Measurements from ENCODE around the gene GRK4. TPM values are rescaled to one million over a fixed set of nuclear protein-coding genes. Genes with fewer than 3 reads are reported as not detected.

The GRK4 gene
- total RNA-seq, 1 donor from 2014 or later, result 6.7 TPM

- H3K4me2 ChIP-seq (ENCODE audit: low read length), result no peak overlapping the region
- H3K4me3 Mint-ChIP-seq (ENCODE audit: unreplicated experiment), result no peak overlapping the region
- H3K27me3 ChIP-seq (ENCODE audit: insufficient read depth, low read length), result no peaks in the 10 kb centered on the region
- H3K4me1 Mint-ChIP-seq (ENCODE audit: low read depth, unreplicated experiment), result peaks cover 4% of the 10 kb centered on the region
- H4K20me1 ChIP-seq (ENCODE audit: insufficient read depth, low read length), result peaks cover 60% of the 10 kb centered on the region
- H3K9ac ChIP-seq (ENCODE audit: low read length), result no peak overlapping the region
- peaks cover 62% of the 10 kb centered on the region for H3K36me3 ChIP-seq (ENCODE audit: insufficient read depth, low read length)
- H3K9me3 ChIP-seq (ENCODE audit: insufficient read depth, low read depth, low read length), result no peaks in the 10 kb centered on the region
- DNase-seq (ENCODE audit: low read depth), result no peak
- H3K36me3 Mint-ChIP-seq (ENCODE audit: low read depth, unreplicated experiment), result peaks cover 45% of the 10 kb centered on the region
- no peak overlapping the region for H3K4me3 ChIP-seq (ENCODE audit: insufficient read depth, low read depth, low read length)
- H3K27ac ChIP-seq (ENCODE audit: low read depth, low read length), result no peak overlapping the region
- H3K9me3 Mint-ChIP-seq (ENCODE audit: unreplicated experiment), result no peaks in the 10 kb centered on the region
- TF ChIP-seq CTCF (IDR thresholded peaks at IDR 0.05; ENCODE audit: insufficient read depth, low read depth, low read length) (peak; percentile 30), EZH2 (IDR thresholded peaks at IDR 0.05; ENCODE audit: insufficient read depth, low read length) (no peak)
- peaks cover 8% of the 10 kb centered on the region for H3K4me1 ChIP-seq (ENCODE audit: insufficient read depth, low read length)
- H3K27me3 Mint-ChIP-seq (ENCODE audit: low read depth, unreplicated experiment), result no peaks in the 10 kb centered on the region
- H2AFZ ChIP-seq (ENCODE audit: low read depth, low read length), result no peak overlapping the region
- peaks cover 25% of the 10 kb centered on the region for H3K79me2 ChIP-seq (ENCODE audit: insufficient read depth, low read length)
- H3K27ac Mint-ChIP-seq (ENCODE audit: unreplicated experiment), result no peak overlapping the region
- FAIRE-seq, result no peak
Measured at GRCh38 chr4:2948895-2949781, 14.2 kb upstream of the GRK4 start.

- H3K36me3 Mint-ChIP-seq (ENCODE audit: low read depth, unreplicated experiment), result peaks cover 46% of the 10 kb centered on the region
- Histone ChIP-seq H3K9ac (ENCODE audit: low read length) (no peak overlapping the region), H3K79me2 (ENCODE audit: insufficient read depth, low read length) (peaks cover 25% of the 10 kb centered on the region), H3K4me3 (ENCODE audit: insufficient read depth, low read depth, low read length) (no peak overlapping the region), H3K27ac (ENCODE audit: low read depth, low read length) (no peak overlapping the region), H3K36me3 (ENCODE audit: insufficient read depth, low read length) (peaks cover 60% of the 10 kb centered on the region), H3K4me2 (ENCODE audit: low read length) (no peak overlapping the region), H3K4me1 (ENCODE audit: insufficient read depth, low read length) (peaks cover 8% of the 10 kb centered on the region), H2AFZ (ENCODE audit: low read depth, low read length) (no peak overlapping the region), H3K9me3 (ENCODE audit: insufficient read depth, low read depth, low read length) (no peaks in the 10 kb centered on the region), H4K20me1 (ENCODE audit: insufficient read depth, low read length) (peaks cover 62% of the 10 kb centered on the region), H3K27me3 (ENCODE audit: insufficient read depth, low read length) (no peaks in the 10 kb centered on the region)
- no peaks in the 10 kb centered on the region for H3K27me3 Mint-ChIP-seq (ENCODE audit: low read depth, unreplicated experiment)
- DNase-seq (ENCODE audit: low read depth) (no peak), FAIRE-seq (no peak)
- no peaks in the 10 kb centered on the region for H3K9me3 Mint-ChIP-seq (ENCODE audit: unreplicated experiment)
- H3K4me3 Mint-ChIP-seq (ENCODE audit: unreplicated experiment), result no peak overlapping the region
- peaks cover 4% of the 10 kb centered on the region for H3K4me1 Mint-ChIP-seq (ENCODE audit: low read depth, unreplicated experiment)
- H3K27ac Mint-ChIP-seq (ENCODE audit: unreplicated experiment), result no peak overlapping the region
- TF ChIP-seq EZH2 (IDR thresholded peaks at IDR 0.05; ENCODE audit: insufficient read depth, low read length), result no peak
- TF ChIP-seq CTCF (IDR thresholded peaks at IDR 0.05; ENCODE audit: insufficient read depth, low read depth, low read length), result no peak
Measured at GRCh38 chr4:2949782-2950125, 13.6 kb upstream of the GRK4 start.
